Superior temporal gyrus (tissue), 1 donor: Measurements from ENCODE around the gene ACVR1.
"Not testable (repeated sequence)": the region's sequence is repeated elsewhere in the genome, so short reads cannot be mapped to it uniquely, and the experiment has no call there.

Experiments used
- DNase-seq: peaks from one replicate; pipeline ENCODE4 v3.0.0-alpha.2; 2016; ENCODE audit errors: extremely low spot score

ACVR1 gene

DNA sequence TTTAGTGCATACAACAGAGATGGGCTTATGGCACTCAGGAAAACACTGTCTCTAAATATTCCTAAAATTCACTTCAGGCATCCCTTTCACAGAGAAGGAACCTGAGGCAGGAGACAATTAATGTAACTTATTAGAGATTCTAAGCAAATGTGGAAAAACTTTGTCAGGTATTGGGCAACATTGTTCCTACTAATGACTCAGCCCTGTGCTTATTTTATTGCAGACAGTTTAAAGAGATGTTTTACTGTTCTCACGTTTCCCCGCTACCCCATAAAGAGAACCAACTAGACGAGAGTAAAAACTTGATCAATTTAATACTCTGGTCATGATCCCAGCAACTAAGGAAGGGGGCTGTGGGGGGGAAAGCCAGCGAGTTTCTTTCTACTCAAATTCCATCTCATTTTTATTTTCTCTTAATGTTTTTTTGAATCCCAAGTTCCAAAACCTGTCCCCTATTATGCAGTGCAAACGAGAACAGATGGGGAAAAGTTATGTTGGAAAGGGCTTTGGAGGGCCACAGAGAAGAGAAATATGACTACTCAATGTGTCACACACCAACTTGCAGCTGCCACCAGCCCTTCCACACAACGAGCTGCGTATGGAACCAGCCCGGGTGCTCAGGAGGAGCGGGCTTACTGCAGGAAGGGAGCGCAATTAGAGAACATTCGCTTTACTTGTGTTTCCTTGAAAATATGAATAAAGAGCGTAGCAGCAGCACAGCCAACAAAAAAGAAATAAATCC lies 18.7 kb upstream of the ACVR1 start:
- peak; percentile 24 for DNase-seq

DNA sequence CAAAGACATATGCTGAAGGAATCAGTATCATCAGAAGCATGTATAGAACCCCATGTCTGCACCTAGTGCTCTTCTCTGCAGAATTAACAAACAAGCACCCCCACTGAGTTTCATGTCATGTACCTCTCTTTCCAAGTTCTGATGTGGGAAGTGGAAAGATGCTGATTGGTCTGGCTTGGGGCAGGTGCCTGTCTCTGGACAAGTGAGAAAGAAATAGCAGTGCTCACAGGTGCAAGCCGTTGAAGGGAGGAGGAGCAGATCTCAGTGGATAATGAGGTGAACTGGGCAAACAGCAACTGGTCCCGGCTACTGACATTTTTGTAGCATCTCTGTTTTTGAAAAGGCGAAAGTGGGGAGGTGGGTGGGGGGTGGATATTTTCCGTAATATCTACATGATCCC lies 17.5 kb upstream of the ACVR1 start:
- no peak for DNase-seq

DNA sequence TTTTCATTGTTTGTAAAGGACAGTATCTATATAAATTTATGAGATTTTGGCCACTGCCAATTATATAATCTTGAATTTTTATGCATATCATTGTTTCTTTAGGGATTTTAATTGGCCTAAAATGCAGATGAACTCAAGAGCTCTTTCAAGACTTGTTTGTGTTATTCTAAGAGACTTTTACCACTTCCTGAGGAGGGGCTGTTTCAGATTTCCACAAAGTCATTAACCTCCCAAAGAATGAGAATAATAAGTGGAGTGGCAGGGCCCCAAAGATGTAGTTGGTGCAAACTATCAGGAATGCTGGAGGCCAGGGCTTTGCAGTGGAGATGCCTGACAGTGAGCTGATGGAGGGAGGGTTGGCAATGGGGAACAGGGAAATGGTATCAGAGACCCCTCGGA lies 15.5 kb upstream of the ACVR1 start:
- no peak for DNase-seq

DNA sequence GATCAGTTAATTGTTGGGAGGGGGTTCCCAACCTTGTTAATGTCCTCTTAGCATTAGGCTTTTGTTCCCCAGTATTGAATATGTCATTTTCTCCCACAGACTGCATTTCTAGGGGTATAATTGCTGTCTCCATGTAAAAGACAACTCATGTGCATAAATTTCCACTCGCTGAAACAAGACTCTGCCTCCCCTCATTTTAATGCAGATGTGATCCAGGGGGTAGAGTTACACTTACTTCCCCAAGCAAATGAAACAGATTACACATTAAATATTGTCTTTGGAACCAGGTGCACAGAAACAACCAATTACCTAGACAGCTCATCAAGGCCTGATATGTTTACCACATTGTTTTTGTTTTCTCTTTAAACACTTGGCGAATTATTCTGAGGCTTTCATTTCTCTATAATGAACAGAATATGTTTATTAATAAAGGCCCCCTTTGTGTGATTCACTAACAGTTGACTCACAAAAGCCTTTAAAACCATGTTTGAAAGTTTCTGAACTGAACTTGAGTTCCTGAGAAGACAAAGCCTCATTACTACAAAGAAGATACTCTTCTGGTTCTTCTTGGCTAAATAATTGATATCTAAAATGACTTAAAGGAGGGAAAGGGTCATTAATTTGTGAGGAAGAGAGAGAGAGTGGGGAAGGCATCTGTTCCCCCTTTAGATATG lies 15.0 kb upstream of the ACVR1 start:
- no peak for DNase-seq

GRCh38 chr2:157887946-157888345 lies 11.8 kb upstream of the ACVR1 start:
- DNase-seq, result no peak

DNA sequence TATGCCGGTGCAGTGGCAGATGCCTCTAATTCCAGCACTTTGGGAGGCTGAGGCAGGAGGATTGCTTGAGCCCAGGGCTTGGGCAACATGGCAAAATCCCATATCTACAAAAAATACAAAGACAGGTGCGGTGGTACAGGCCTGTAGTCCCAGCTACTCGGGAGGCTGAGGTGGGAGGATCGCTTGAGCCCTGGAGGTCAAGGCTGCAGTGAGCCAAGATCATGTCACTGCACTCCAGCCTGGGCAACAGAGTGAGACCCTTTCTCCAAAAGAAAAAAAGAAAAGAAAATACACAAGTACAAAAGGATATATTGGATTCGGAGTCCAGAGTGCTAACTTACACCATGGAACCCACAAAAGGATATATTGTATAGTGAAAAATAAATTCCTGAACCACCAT lies 8.4 kb upstream of the ACVR1 start:
- DNase-seq, result not testable (repeated sequence)

DNA sequence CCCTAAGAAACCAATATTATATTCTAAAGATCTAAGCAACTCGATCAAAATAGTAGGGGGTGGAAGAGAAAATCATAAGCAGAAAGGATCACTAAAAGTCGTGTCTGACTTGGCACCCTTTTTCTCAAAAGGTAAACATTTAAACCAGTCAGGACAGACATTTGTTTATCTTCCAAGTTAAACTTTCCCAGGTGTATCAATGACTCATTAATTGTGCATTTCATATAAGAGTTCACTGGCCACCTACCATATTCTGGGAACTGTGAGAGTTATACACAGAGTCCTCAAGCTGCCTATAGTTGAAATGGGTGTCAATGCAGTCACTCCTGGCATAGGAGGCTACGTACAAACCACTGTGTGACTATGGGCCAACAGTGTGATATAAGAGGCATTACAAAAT lies 4.8 kb upstream of the ACVR1 start:
- DNase-seq, result no peak

GRCh38 chr2:157877761-157878400 lies 1.8 kb upstream of the ACVR1 start:
- DNase-seq, result no peak

GRCh38 chr2:157876786-157877138 lies 632 bp upstream of the ACVR1 start:
- DNase-seq, result peak; percentile 53

GRCh38 chr2:157875641-157876065 lies 477 bp downstream of the ACVR1 start:
- no peak for DNase-seq

DNA sequence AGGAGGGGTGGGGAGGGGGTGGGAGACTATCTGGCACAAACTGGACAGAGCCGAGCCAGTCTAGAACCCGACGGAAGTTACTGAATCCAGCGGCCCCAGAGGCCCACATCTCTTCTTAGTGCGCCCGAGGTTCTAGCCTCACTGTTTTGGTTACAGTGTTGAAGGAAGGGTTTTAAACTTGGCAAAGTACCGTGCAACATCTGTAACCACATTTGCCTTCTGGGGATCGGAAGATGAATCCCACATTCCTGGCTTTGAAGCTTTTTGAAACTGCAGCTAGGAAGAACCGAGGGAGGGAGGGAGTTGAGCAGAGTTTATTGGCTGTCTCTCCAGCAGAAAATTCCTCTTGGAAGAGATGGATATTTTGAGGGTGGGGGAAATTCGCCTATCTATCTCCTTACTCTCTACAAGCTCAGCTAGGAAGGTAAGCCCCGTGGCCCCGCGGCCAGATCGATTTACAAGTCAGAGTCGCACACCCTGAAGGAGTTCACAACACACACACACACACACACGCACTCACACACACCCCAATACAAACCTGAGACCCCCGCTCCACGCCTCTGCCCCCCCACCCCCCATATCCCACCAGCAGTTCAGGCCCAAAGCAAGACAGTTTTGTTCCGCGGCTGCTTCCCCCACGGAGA lies 1.0 kb downstream of the ACVR1 start:
- peak; percentile 56 for DNase-seq

DNA sequence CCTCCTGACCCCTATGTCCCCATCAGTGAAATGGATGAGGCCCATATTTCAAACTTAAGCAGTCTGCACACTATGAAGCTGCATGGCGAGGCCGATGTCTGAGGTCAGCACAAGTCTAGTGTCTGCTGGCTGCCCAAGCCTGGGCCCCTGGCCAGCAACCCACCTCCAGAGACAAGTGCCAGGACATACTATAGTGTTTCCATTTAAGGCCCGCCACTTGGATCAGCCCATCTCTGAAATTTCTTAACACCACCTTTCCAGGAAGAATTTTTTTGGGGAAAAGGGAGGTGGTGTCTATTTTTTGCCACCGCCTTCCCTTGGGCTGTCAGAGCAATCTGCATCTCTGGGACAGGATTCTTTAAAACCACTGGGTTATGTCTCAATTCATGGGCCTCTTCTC lies 1.8 kb downstream of the ACVR1 start:
- no peak for DNase-seq

DNA sequence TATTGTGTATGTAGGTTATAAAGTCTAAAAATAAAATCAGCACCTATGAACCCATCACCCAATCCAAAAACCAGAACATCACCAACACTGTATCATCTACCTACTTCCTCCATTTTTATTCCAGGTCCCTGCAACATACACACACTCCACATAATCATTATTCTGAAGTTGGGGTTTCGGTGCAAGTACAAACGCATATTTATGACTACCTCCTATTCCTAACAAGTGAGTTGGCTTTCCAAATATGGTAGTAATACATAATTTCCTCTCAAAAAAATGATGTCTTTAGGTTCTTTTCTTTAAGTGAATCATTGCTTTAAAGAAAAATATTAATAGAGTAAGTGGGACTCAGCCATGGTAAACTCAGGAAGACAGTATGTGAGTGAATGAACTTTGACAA lies 3.3 kb downstream of the ACVR1 start:
- no peak for DNase-seq

DNA sequence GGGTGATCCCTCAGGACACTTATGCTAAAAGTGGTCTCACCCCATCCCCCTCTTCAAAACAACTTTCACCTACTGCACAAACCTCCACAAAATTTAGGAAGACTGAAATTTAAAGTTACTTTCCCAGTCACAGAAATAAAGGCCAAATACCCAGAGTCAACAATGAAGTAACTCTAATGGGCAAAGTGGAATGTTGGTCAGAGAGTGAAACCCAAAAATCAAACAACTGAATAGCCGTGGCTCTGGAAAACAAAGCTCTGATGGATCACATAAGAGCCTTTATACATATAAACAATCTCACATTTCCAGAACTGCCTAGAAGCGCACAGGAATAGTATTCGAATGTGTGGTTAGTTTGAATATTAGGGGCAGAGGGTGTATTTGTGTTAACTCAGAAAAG lies 4.7 kb downstream of the ACVR1 start:
- DNase-seq, result no peak

- DNase-seq, result no peak
These were observed 7.1 kb downstream of the ACVR1 start for GRCh38 chr2:157868993-157869392.

GRCh38 chr2:157867703-157868102 lies 8.4 kb downstream of the ACVR1 start:
- no peak for DNase-seq

GRCh38 chr2:157866666-157867642 lies 9.2 kb downstream of the ACVR1 start:
- no peak for DNase-seq

DNA sequence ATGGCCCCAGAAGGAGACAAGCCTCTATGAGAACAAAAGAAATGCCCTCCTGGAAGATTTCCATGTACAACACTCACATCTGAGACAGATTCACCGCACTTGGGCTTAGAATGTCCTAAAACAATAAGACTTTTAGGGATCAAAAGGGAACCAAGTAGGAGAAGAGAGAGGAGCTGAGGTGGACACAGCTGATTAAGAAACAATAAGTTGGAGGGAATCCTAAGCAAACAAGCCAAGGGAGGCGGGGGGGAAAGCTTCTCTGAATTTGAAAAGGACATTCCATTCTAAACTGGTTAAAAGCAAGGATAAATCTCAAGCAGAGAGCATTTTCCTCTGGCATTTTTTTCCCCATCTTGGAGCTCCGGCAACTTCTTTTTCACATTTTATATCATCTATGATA lies 9.9 kb downstream of the ACVR1 start:
- no peak for DNase-seq

- no peak for DNase-seq
These were observed 11.2 kb downstream of the ACVR1 start for GRCh38 chr2:157864857-157865430.

DNA sequence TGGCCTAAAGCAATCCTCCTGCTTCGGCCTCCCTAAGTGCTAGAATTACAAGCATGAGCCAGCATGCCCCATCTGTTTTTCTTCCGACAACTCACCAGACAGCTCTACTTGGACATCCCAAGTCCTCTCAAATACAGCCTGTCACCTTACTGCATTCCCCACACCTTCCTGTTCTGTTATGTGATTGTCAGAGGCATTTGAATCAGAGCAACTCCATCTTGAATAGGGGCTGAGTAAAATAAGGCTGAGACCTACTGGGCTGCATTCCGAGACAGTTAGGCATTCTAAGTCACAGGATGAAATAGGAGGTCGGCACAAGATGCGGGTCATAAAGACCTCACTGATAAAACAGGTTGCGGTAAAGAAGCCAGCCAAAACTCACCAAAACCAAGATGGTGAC lies 17.3 kb downstream of the ACVR1 start:
- no peak for DNase-seq

- DNase-seq, result no peak
These were observed 18.2 kb downstream of the ACVR1 start for GRCh38 chr2:157857881-157858280.
